IMR-90 (cell line): Measurements from ENCODE around the gene GNB5. TPM values are rescaled to one million over a fixed set of nuclear protein-coding genes. Genes with fewer than 3 reads are reported as not detected.
A peak's percentile ranks its signal among the peaks of the same experiment; 100 is the strongest.

ENCODE experiments used
- ATAC-seq: fragments of 200-7000 bp; cut with Tn5 transposase; 2 replicates; pipeline ENCODE4 v1.9.1; 2020; ENCODE audit warnings: low read depth, mild to moderate bottlenecking, moderate library complexity
- BruUV-seq: library from RNA; stranded (reverse); fragments of 400-500 nt; replicated peaks from 2 replicates; lab custom pipeline; 2021; lab: Mats Ljungman, UMichigan
- CTCF ChIA-PET: fragments of 300-600 bp; formaldehyde crosslinking; extraction: SDS; loops from one replicate; lab custom pipeline; 2021; ENCODE audit warnings: antibody characterized with exemption; lab: Yijun Ruan, JAX
- POLR2A ChIA-PET: fragments of 300-600 bp; sonication (Branson Sonifier 250); formaldehyde crosslinking; loops from one replicate; lab custom pipeline; 2022; ENCODE audit warnings: antibody characterized with exemption; ENCODE audit not compliant: unreplicated experiment; lab: Charles Lee
- DNase-seq: peaks from one replicate; pipeline ENCODE4 v3.0.0; 2013
- H2AFZ ChIP-seq: replicated peaks from 2 replicates; pipeline ENCODE3; 2013; ENCODE audit warnings: low read length, mild to moderate bottlenecking; ENCODE audit not compliant: poor library complexity
- H2AK5ac ChIP-seq: 2 replicates; pipeline ENCODE4 v1.6.1; 2013; ENCODE audit warnings: low read depth, low read length, inconsistent platforms
- H2AK9ac ChIP-seq: replicated peaks from 2 replicates; pipeline ENCODE3; 2013; ENCODE audit warnings: mild to moderate bottlenecking, low read depth, low read length, moderate library complexity; ENCODE audit not compliant: poor library complexity
- H2BK120ac ChIP-seq: 2 replicates; pipeline ENCODE4 v1.6.1; 2013; ENCODE audit warnings: low read depth, low read length, inconsistent platforms
- H2BK15ac ChIP-seq: 3 replicates; pipeline ENCODE4 v1.6.1; 2013; ENCODE audit warnings: low read depth, low read length, inconsistent platforms
- H2BK20ac ChIP-seq: 2 replicates; pipeline ENCODE4 v1.6.1; 2013; ENCODE audit warnings: low read depth, mild to moderate bottlenecking, inconsistent platforms, low read length, moderate library complexity
- H2BK5ac ChIP-seq: 2 replicates; pipeline ENCODE4 v1.6.1; 2013; ENCODE audit warnings: mild to moderate bottlenecking, low read depth, low read length, inconsistent platforms; ENCODE audit not compliant: poor library complexity, severe bottlenecking
- H3K14ac ChIP-seq: replicated peaks from 2 replicates; pipeline ENCODE4 v1.6.1; 2013; ENCODE audit warnings: low read depth, low read length, inconsistent platforms
- H3K18ac ChIP-seq: 2 replicates; pipeline ENCODE4 v1.6.1; 2013; ENCODE audit warnings: low read depth, low read length, control low read depth
- H3K23ac ChIP-seq: 2 replicates; pipeline ENCODE4 v1.6.1; 2013; ENCODE audit warnings: low read depth, low read length, inconsistent platforms
- H3K27ac ChIP-seq: 2 replicates; pipeline ENCODE4 v1.5.1; 2013; ENCODE audit warnings: mild to moderate bottlenecking, control low read depth, low read length; ENCODE audit not compliant: insufficient read depth
- H3K27me3 ChIP-seq: 2 replicates; pipeline ENCODE4 v1.6.1; 2013; ENCODE audit warnings: low read length; ENCODE audit not compliant: control insufficient read depth, insufficient read depth
- H3K36me3 ChIP-seq: 2 replicates; pipeline ENCODE4 v1.6.1; 2013; ENCODE audit warnings: low read length, mixed read lengths; ENCODE audit not compliant: control insufficient read depth, insufficient read depth
- H3K4ac ChIP-seq: 2 replicates; pipeline ENCODE4 v1.6.1; 2013; ENCODE audit warnings: low read depth, low read length, inconsistent platforms
- H3K4me1 ChIP-seq: 2 replicates; pipeline ENCODE4 v1.6.1; 2013; ENCODE audit warnings: low read length, mixed read lengths; ENCODE audit not compliant: control insufficient read depth, insufficient read depth
- H3K4me2 ChIP-seq: 2 replicates; pipeline ENCODE4 v1.6.1; 2013; ENCODE audit warnings: low read depth, mild to moderate bottlenecking, control low read depth, low read length, moderate library complexity
- H3K4me3 ChIP-seq: 2 replicates; pipeline ENCODE4 v1.5.1; 2013; ENCODE audit warnings: low read depth, mild to moderate bottlenecking, control low read depth, low read length, moderate library complexity; ENCODE audit not compliant: insufficient read depth
- H3K56ac ChIP-seq: 2 replicates; pipeline ENCODE4 v1.6.1; 2013; ENCODE audit warnings: low read length, inconsistent platforms; ENCODE audit not compliant: insufficient read depth; ENCODE audit errors: extremely low read depth
- H3K79me1 ChIP-seq, 2 experiments: 2 replicates each; pipeline ENCODE4 v1.6.1; 2013; ENCODE audit warnings: low read length in 2 of 2, inconsistent platforms in 1 of 2, low read depth in 1 of 2
- H3K9ac ChIP-seq: 2 replicates; pipeline ENCODE4 v1.6.1; 2013; ENCODE audit warnings: low read depth, low read length, control low read depth
- H3K9me1 ChIP-seq: 2 replicates; pipeline ENCODE4 v1.6.1; 2013; ENCODE audit warnings: low read length, inconsistent platforms; ENCODE audit not compliant: insufficient read depth
- H3K9me3 ChIP-seq: 2 replicates; pipeline ENCODE4 v1.6.1; 2013; ENCODE audit warnings: low read length; ENCODE audit not compliant: control insufficient read depth, insufficient read depth
- H4K20me1 ChIP-seq: 2 replicates; pipeline ENCODE4 v1.6.1; 2013; ENCODE audit warnings: low read length, inconsistent platforms; ENCODE audit not compliant: insufficient read depth
- H4K5ac ChIP-seq: 2 replicates; pipeline ENCODE4 v1.6.1; 2013; ENCODE audit warnings: mild to moderate bottlenecking, low read depth, low read length, control low read depth
- H4K8ac ChIP-seq, 2 experiments: 2 replicates each; pipeline ENCODE4 v1.6.1; 2013; ENCODE audit warnings: low read depth in 2 of 2, low read length in 2 of 2, control low read depth in 1 of 2, inconsistent platforms in 1 of 2
- H4K91ac ChIP-seq: 2 replicates; pipeline ENCODE4 v1.6.1; 2013; ENCODE audit warnings: low read depth, low read length, inconsistent platforms; ENCODE audit not compliant: insufficient read depth
- CHD1 ChIP-seq: IDR thresholded peaks from 2 replicates; pipeline ENCODE4 v1.6.1; 2012; ENCODE audit warnings: low read depth, low read length, improper control_type of control experiment
- MAFK ChIP-seq: IDR thresholded peaks from 2 replicates; pipeline ENCODE4 v1.6.1; 2012; ENCODE audit warnings: low read depth, low read length, improper control_type of control experiment
- MXI1 ChIP-seq: IDR thresholded peaks from 2 replicates; pipeline ENCODE4 v1.6.1; 2012; ENCODE audit warnings: low read depth, mild to moderate bottlenecking, low read length, moderate library complexity, borderline replicate concordance
- NFE2L2 ChIP-seq: fragments of 150-350 bp; IDR thresholded peaks from 2 replicates; pipeline ENCODE4 v1.6.1; 2016; ENCODE audit warnings: low read depth, mild to moderate bottlenecking, low read length
- POLR2A ChIP-seq: IDR thresholded peaks from 2 replicates; pipeline ENCODE4 v1.6.1; 2012; ENCODE audit warnings: mild to moderate bottlenecking, low read depth, low read length
- RAD21 ChIP-seq: IDR thresholded peaks from 2 replicates; pipeline ENCODE4 v1.6.1; 2012; ENCODE audit warnings: low read length, improper control_type of control experiment
- SMC3 ChIP-seq: fragments of 150-350 bp; IDR thresholded peaks from 2 replicates; pipeline ENCODE4 v1.6.1; 2016; ENCODE audit warnings: low read depth, mild to moderate bottlenecking, antibody characterized with exemption, low read length, moderate library complexity
- WGBS, 2 experiments: methylation state at CpG; one replicate each; pipeline versions ENCODE4 v1.1.5 to v1.1.7; 2013; ENCODE audit warnings: missing lambda C conversion rate in 2 of 2; ENCODE audit not compliant: insufficient read length in 1 of 2; ENCODE audit errors: extremely low coverage in 2 of 2; 5-methylcytosine and 5-hydroxymethylcytosine counted together
- dilution Hi-C: fragments of 300-500 bp; cut with HindIII; formaldehyde crosslinking; loops from one replicate; pipeline ENCODE4 v1.14.3; 2018; ENCODE audit warnings: low sequenced_read_pairs; ENCODE audit not compliant: unreplicated experiment
- in situ Hi-C: fragments of 300-500 bp; cut with MboI; formaldehyde crosslinking; loops from 3 replicates; pipeline ENCODE4 v1.14.3; 2019; ENCODE audit warnings: low sequenced_read_pairs, inconsistent platforms, mixed read lengths
- intact Hi-C: fragments of 100-400 bp; cut with micrococcal nuclease; formaldehyde crosslinking; loops from 2 replicates; pipeline ENCODE4 v1.10.0; 2022
- polyA plus RNA-seq, 3 experiments: library from polyadenylated mRNA; depleted of rRNA; stranded (reverse); fragments of >200 nt; gene quantifications; 2 replicates each; pipeline ENCODE4 v1.2.3, GENCODE V29; 2012; ENCODE audit warnings: low replicate concordance in 1 of 3
- total RNA-seq: library from RNA; depleted of rRNA; stranded (reverse); fragments of >200 nt; gene quantifications from 2 replicates; pipeline ENCODE4 v1.2.3, GENCODE V29; 2012
- TF ChIP-seq, protein P1 (sequence below): fragments of 150-350 bp; IDR thresholded peaks from 2 replicates; pipeline ENCODE4 v1.6.1; 2016; ENCODE audit warnings: low read depth, mild to moderate bottlenecking, low read length, moderate library complexity, borderline replicate concordance

The GNB5 gene
- total and polyA plus RNA-seq, 2 of the 4 experiments (the other 2 are of a cell fraction): 27.7 to 33.2 TPM

DNA sequence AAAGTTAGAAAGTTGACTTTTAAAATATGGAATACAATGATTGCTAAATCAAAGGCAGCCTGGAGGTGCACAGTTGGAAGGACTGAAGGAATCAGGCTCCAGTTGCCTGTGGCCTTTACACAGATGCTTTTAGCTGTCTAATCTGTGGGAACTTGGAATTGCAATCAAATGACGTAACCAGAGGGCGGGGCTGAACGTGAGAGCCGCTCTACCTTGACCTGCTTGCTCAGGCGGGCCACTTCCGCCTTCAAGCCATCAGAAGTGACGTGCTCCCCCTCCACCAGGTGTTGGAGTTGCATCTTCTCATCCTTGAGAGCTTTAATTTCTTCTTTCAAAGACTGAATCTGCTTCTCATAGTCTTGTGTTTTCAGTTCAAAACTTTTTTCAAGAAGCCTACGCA lies 37.7 kb upstream of the GNB5 start:
- in situ Hi-C loops: no loop called here
- POLR2A ChIA-PET: no interaction called here
- WGBS, 2 experiments: 82% methylated on average over 2 of the region's 8 CpGs; no CpG with 5 or more reads in 1 of the 2 experiments

More for the DNA sequence above, 37.7 kb upstream of the GNB5 start:
- Histone ChIP-seq H4K20me1 (no peaks in the 10 kb centered on the region), H2BK20ac (no peak overlapping the region), H2AK9ac (no peak overlapping the region), H3K36me3 (no peaks in the 10 kb centered on the region), H4K5ac (no peak overlapping the region), H3K9ac (no peak overlapping the region), H3K4me3 (no peak overlapping the region), H2AK5ac (no peak overlapping the region), H3K4ac (no peak overlapping the region), H3K4me2 (no peak overlapping the region), H3K23ac (no peak overlapping the region), H3K27me3 (peaks cover 8% of the 10 kb centered on the region), H3K9me1 (peaks cover 3% of the 10 kb centered on the region; the same call in 1 of the 2 replicates), H3K56ac (no peak overlapping the region), H2BK15ac (no peak overlapping the region), H3K4me1 (peaks cover 5% of the 10 kb centered on the region), H3K9me3 (no peaks in the 10 kb centered on the region), H2BK5ac (no peak overlapping the region), H3K79me1 (no peaks in the 10 kb centered on the region), H3K27ac (no peak overlapping the region), H3K18ac (no peak overlapping the region), H4K8ac (no peak overlapping the region), H2AFZ (peak overlapping the region; percentile 73), H3K14ac (no peak overlapping the region), H4K91ac (no peak overlapping the region), H2BK120ac (no peak overlapping the region)
- DNase-seq (no peak), ATAC-seq (no peak)
- TF ChIP-seq SMC3 (no peak), MAFK (no peak), POLR2A (no peak), RAD21 (no peak), NFE2L2 (no peak), MXI1 (no peak), CHD1 (no peak)
- TF ChIP-seq, protein P1, sequence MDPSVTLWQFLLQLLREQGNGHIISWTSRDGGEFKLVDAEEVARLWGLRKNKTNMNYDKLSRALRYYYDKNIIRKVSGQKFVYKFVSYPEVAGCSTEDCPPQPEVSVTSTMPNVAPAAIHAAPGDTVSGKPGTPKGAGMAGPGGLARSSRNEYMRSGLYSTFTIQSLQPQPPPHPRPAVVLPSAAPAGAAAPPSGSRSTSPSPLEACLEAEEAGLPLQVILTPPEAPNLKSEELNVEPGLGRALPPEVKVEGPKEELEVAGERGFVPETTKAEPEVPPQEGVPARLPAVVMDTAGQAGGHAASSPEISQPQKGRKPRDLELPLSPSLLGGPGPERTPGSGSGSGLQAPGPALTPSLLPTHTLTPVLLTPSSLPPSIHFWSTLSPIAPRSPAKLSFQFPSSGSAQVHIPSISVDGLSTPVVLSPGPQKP: no peak
- CTCF ChIA-PET: interaction anchor here (1.4 kb wide), 1 partner anchor 11 kb away, joined by 4 read pairs; no protein-coding TSS in a partner anchor
- BruUV-seq: no TSS peak
- intact Hi-C loops: loop anchor here (5.0 to 10.0 kb wide), 3 partner anchors 342 to 577 kb away; no protein-coding TSS in a partner anchor
- dilution Hi-C loops: no loop called here
